Fibroblast of pulmonary artery (primary cell): Measurements from ENCODE around the gene FBXO27.
"Not testable (repeated sequence)": the region's sequence is repeated elsewhere in the genome, so short reads cannot be mapped to it uniquely, and the experiment has no call there.

ENCODE experiments used
- DNase-seq: peaks from one replicate; pipeline ENCODE4 v3.0.0-alpha.2; 2010; ENCODE audit warnings: low read depth
- H3K4me3 ChIP-seq: replicated peaks from 2 replicates; pipeline ENCODE4 v1.5.1; 2011; ENCODE audit warnings: low read depth, mild to moderate bottlenecking, control low read depth, low read length, moderate library complexity
- CTCF ChIP-seq: IDR thresholded peaks from 2 replicates; pipeline ENCODE4 v1.5.1; 2011; ENCODE audit warnings: mild to moderate bottlenecking, control low read depth, low read length, inconsistent platforms; ENCODE audit errors: missing control alignments

FBXO27 gene

DNA sequence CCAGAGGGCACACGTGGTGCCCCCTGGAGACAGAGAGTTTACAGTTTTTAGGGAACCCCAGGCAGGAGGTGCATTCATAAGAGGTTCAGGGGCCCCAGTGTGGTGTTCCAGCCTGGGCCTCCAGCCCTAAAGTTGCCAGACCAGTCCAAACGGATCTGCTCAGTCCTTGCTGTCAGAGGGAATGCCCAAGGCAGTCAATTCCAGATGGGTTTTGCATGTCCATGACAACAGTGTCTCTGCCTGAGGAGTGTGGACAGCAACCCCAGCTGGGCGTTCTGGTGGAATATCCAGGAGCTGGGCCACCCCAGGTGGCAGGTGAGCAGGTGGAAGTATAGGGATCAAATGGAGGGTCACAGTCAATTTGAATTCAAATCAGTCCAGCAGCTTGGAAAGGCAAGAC, 25.3 kb downstream of the FBXO27 start:
- no peak for TF ChIP-seq CTCF
- DNase-seq, result no peak
- no peak overlapping the region for H3K4me3 ChIP-seq

GRCh38 chr19:39004403-39004802, 27.9 kb downstream of the FBXO27 start:
- TF ChIP-seq CTCF, result no peak
- no peak overlapping the region for H3K4me3 ChIP-seq

GRCh38 chr19:39003796-39004195, 28.6 kb downstream of the FBXO27 start:
- DNase-seq, result no peak
- TF ChIP-seq CTCF, result no peak
- no peak overlapping the region for H3K4me3 ChIP-seq

More at GRCh38 chr19:39004403-39004802, 27.9 kb downstream of the FBXO27 start:
- DNase-seq, result no peak

DNA sequence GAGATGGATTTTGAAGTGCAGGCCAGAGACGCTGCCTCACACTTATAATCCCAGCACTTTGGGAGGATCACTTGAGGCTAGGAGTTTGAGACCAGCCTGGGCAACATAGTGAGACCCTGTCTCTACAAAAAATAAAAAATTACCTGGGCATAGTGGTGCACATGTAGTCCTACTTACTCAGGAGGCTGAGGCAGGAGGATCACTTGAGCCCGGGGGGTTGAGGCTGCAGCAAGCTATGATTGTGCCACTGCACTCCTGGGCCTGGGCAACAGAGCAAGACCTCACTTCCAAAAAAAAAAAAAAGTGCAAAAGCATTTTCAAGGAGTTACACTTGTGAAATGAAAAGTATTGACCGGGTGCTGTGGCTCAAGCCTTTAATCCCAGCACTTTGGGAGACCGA, 29.2 kb downstream of the FBXO27 start:
- no peak for DNase-seq
- TF ChIP-seq CTCF, result no peak
- H3K4me3 ChIP-seq, result no peak overlapping the region

DNA sequence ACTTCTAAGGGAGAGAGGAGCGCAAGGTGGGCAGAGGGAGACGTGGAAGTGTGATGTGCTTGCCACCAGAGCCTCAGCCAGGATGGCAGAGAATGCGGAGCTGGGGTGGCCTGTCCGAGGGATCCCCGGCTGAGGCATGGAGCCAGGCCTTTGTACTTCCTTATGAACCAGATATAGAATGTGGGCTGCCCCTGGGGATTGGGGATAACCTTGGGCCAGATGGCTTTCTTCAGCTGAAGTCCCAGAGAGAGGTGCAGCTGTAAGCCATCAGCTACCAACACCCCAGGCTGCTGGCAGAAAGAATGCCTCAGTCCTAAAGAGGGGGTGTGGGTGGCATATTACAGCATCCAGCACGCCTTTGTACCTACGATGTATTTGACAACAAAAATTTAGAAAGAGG, 31.3 kb downstream of the FBXO27 start:
- no peak for DNase-seq
- no peak overlapping the region for H3K4me3 ChIP-seq
- TF ChIP-seq CTCF, result no peak

DNA sequence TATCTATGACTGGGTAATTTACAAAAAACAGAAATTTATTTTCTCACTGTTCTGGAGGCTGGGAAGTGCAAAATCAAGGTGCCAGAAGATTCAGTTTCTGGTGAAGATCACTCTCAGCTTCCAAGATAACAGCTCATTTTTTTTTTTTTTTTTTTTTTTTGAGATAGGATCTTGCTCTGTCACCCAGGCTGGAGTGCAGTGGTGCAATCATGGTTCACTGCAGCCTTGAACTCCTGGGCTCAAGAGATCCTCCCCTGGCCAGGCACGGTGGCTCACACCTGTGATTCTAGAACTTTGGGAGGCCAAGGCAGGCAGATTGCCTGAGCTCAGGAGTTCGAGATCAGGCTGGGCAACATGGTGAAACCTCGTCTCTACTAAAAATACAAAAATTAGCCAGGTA, 34.8 kb downstream of the FBXO27 start:
- not testable (repeated sequence) for DNase-seq, H3K4me3 ChIP-seq

DNA sequence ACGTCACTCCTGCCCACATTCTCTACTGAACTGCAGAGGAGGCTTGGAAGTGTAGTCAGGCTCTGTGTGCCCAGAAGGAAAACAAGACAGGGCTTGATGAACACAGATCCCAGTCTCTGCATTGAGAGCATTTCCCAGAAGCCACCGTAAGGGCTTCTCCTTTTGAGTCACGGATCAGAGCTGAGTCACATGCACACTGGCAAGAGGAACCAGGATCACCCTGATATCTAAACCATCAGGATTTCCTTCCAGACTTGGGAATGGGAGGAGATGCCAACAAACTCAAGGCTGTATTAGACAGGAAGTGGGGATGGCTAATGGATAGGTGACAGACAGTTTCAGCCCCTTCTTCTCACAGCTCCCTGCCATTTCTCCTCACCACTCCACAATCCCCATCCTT, 39.1 kb downstream of the FBXO27 start:
- peak; percentile 57 for DNase-seq
- TF ChIP-seq CTCF, result no peak
- no peak overlapping the region for H3K4me3 ChIP-seq
